GM23248 (cell line): ENCODE results near the gene KIF20B. TPM values are rescaled to one million over a fixed set of nuclear protein-coding genes. Genes with fewer than 3 reads are reported as not detected.

Experiments
- DNase-seq: peaks from one replicate; pipeline ENCODE4 v3.0.0-alpha.2; 2015
- H2AFZ ChIP-seq: fragments of 200-600 bp; sonication (generic); 2 replicates; pipeline ENCODE4 v1.6.1; 2016; ENCODE audit warnings: antibody characterized with exemption
- H3F3A ChIP-seq: fragments of 200-600 bp; sonication (generic); 2 replicates; pipeline ENCODE4 v1.6.1; 2016; ENCODE audit warnings: mild to moderate bottlenecking, antibody characterized with exemption, mixed run types; ENCODE audit not compliant: insufficient read depth
- H3K27ac ChIP-seq: fragments of 200-600 bp; sonication (generic); 2 replicates; pipeline ENCODE4 v1.5.1; 2016; ENCODE audit warnings: mild to moderate bottlenecking
- H3K27me3 ChIP-seq: fragments of 200-600 bp; sonication (generic); replicated peaks from 2 replicates; pipeline ENCODE4 v1.6.1; 2016; ENCODE audit warnings: mild to moderate bottlenecking; ENCODE audit not compliant: insufficient read depth
- H3K36me3 ChIP-seq: fragments of 200-600 bp; sonication (generic); 2 replicates; pipeline ENCODE4 v1.6.1; 2016; ENCODE audit warnings: low read depth, mild to moderate bottlenecking
- H3K4me1 ChIP-seq: fragments of 200-600 bp; sonication (generic); 2 replicates; pipeline ENCODE4 v1.6.1; 2016; ENCODE audit warnings: mild to moderate bottlenecking; ENCODE audit not compliant: insufficient read depth
- H3K4me2 ChIP-seq: fragments of 200-600 bp; sonication (generic); one replicate; pipeline ENCODE4 v1.6.1; 2016; ENCODE audit warnings: mild to moderate bottlenecking; ENCODE audit not compliant: unreplicated experiment
- H3K4me3 ChIP-seq: fragments of 200-600 bp; sonication (generic); 2 replicates; pipeline ENCODE4 v1.5.1; 2016; ENCODE audit warnings: mild to moderate bottlenecking
- H3K79me2 ChIP-seq: fragments of 200-600 bp; sonication (generic); 2 replicates; pipeline ENCODE4 v1.6.1; 2016; ENCODE audit warnings: mild to moderate bottlenecking; ENCODE audit not compliant: insufficient read depth
- H3K9ac ChIP-seq: fragments of 200-600 bp; sonication (generic); 2 replicates; pipeline ENCODE4 v1.6.1; 2016; ENCODE audit warnings: mild to moderate bottlenecking
- H3K9me2 ChIP-seq: fragments of 200-600 bp; sonication (generic); 2 replicates; pipeline ENCODE4 v1.6.1; 2016; ENCODE audit warnings: mixed run types, mild to moderate bottlenecking, moderate library complexity; ENCODE audit not compliant: insufficient read depth
- H3K9me3 ChIP-seq: fragments of 200-600 bp; sonication (generic); one replicate; pipeline ENCODE4 v1.6.1; 2017; ENCODE audit warnings: low read depth
- H4K20me1 ChIP-seq: fragments of 200-600 bp; sonication (generic); 2 replicates; pipeline ENCODE4 v1.6.0; 2016; ENCODE audit not compliant: insufficient read depth
- EZH2 ChIP-seq: fragments of 200-600 bp; sonication (generic); IDR thresholded peaks from 2 replicates; pipeline ENCODE4 v1.6.1; 2018; ENCODE audit warnings: antibody characterized with exemption, mild to moderate bottlenecking; ENCODE audit not compliant: insufficient read depth, poor library complexity, severe bottlenecking
- EZH2phosphoT487 ChIP-seq: fragments of 200-600 bp; sonication (generic); IDR thresholded peaks from 2 replicates; pipeline ENCODE4 v1.6.1; 2018; ENCODE audit warnings: antibody characterized with exemption, moderate library complexity, mild to moderate bottlenecking, low read depth; ENCODE audit not compliant: insufficient read depth
- WGBS, 2 experiments: methylation state at CpG; one replicate each; pipeline ENCODE4 v1.1.6; 2015 to 2017; ENCODE audit warnings: low lambda C conversion rate in 2 of 2, low coverage in 1 of 2; ENCODE audit errors: missing lambda C conversion rate in 2 of 2; 5-methylcytosine and 5-hydroxymethylcytosine counted together
- in situ Hi-C: fragments of 300-500 bp; cut with MboI; formaldehyde crosslinking; loops from 2 replicates; pipeline ENCODE4 v1.15.0; 2020
- polyA plus RNA-seq: library from polyadenylated mRNA; unstranded; fragments of >200 nt; fragmentation: Nextera tagmentation; extraction: Ambion mirVana; gene quantifications from 2 replicates; pipeline ENCODE4 v1.2.1, GENCODE V29; 2016
- total RNA-seq: library from RNA; depleted of rRNA; stranded (reverse); fragments of >200 nt; shearing (Covaris generic); gene quantifications from 2 replicates; pipeline ENCODE4 v1.2.3, GENCODE V29; 2014

The KIF20B gene
- total and polyA plus RNA-seq, 2 experiments from 2014 or later: 8.9 to 17.1 TPM

GRCh38 chr10:89707372-89707771 lies 6.0 kb downstream of the KIF20B start:
- H3F3A ChIP-seq: peaks cover 8% of the 10 kb centered on the region; the same call in 1 of the 2 replicates
- no peak overlapping the region for H3K27ac ChIP-seq
- H4K20me1 ChIP-seq: no peaks in the 10 kb centered on the region
- peaks cover 98% of the 10 kb centered on the region for H3K79me2 ChIP-seq
- no peak for DNase-seq
- H3K9me3 ChIP-seq: no peaks in the 10 kb centered on the region
- in situ Hi-C loops: loop anchor here (25.0 kb wide), 1 partner anchor 295 kb away; the partner anchor contains the start of gene IFIT5
- peak overlapping the region; percentile 78 for H2AFZ ChIP-seq
- H3K9me2 ChIP-seq: no peaks in the 10 kb centered on the region
- H3K36me3 ChIP-seq: no peaks in the 10 kb centered on the region; the same call in 1 of the 2 replicates
- peak overlapping the region; percentile 50 for H3K4me2 ChIP-seq
- no peak overlapping the region for H3K9ac ChIP-seq
- WGBS, 2 experiments: 95 to 100% methylated on average over 1 of the region's 1 CpG
- TF ChIP-seq EZH2: no peak
- no peak for TF ChIP-seq EZH2phosphoT487
- H3K4me1 ChIP-seq: peaks cover 28% of the 10 kb centered on the region
- no peaks in the 10 kb centered on the region for H3K27me3 ChIP-seq
- H3K4me3 ChIP-seq: no peak overlapping the region

- DNase-seq: no peak
- H3K9me2 ChIP-seq: no peaks in the 10 kb centered on the region
- TF ChIP-seq EZH2phosphoT487: no peak
- no peak for TF ChIP-seq EZH2
- H3K9ac ChIP-seq: no peak overlapping the region
- H3K4me2 ChIP-seq: no peak overlapping the region
- H3F3A ChIP-seq: peaks cover 7% of the 10 kb centered on the region; the same call in 1 of the 2 replicates
- peaks cover 75% of the 10 kb centered on the region for H3K79me2 ChIP-seq
- H2AFZ ChIP-seq: peak overlapping the region; percentile 32
- no peaks in the 10 kb centered on the region for H3K9me3 ChIP-seq
- no peak overlapping the region for H3K27ac ChIP-seq
- no peaks in the 10 kb centered on the region for H4K20me1 ChIP-seq
- WGBS, 2 experiments: 97% methylated on average over 3 of the region's 3 CpGs
- H3K4me1 ChIP-seq: peaks cover 15% of the 10 kb centered on the region
- no peak overlapping the region for H3K4me3 ChIP-seq
- in situ Hi-C loops: loop anchor here (25.0 kb wide), 1 partner anchor 298 kb away; the partner anchor contains the start of gene IFIT5
- no peaks in the 10 kb centered on the region; the same call in 1 of the 2 replicates for H3K36me3 ChIP-seq
- no peaks in the 10 kb centered on the region for H3K27me3 ChIP-seq
Measured at GRCh38 chr10:89710753-89711152, 9.4 kb downstream of the KIF20B start.

- Histone ChIP-seq H4K20me1 (no peaks in the 10 kb centered on the region), H3K27ac (no peak overlapping the region), H3K4me3 (no peak overlapping the region), H3K9ac (no peak overlapping the region), H3K36me3 (peaks cover 10% of the 10 kb centered on the region), H3K79me2 (no peaks in the 10 kb centered on the region), H3K4me1 (no peaks in the 10 kb centered on the region), H2AFZ (no peak overlapping the region), H3K9me3 (no peaks in the 10 kb centered on the region), H3K4me2 (no peak overlapping the region), H3F3A (no peaks in the 10 kb centered on the region), H3K27me3 (no peaks in the 10 kb centered on the region), H3K9me2 (no peaks in the 10 kb centered on the region)
- in situ Hi-C loops: no loop called here
- TF ChIP-seq EZH2phosphoT487: no peak
- TF ChIP-seq EZH2: no peak
- no peak for DNase-seq
- 92 to 94% methylated on average over 3 of the region's 3 CpGs for WGBS, 2 experiments
Measured at GRCh38 chr10:89734616-89735015, 33.2 kb downstream of the KIF20B start.

- Histone ChIP-seq H3K9me2 (no peaks in the 10 kb centered on the region), H3K27ac (no peak overlapping the region), H3K79me2 (no peaks in the 10 kb centered on the region), H3K4me1 (0 out of 2 replicates have a peak, but pooled peaks cover 3% of the 10 kb centered on the region), H2AFZ (0 out of 2 replicates have a peak overlapping the region, but pooled peaks have one; percentile 7), H3F3A (no peaks in the 10 kb centered on the region), H3K4me3 (no peak overlapping the region), H3K36me3 (peaks cover 13% of the 10 kb centered on the region), H4K20me1 (no peaks in the 10 kb centered on the region), H3K9me3 (no peaks in the 10 kb centered on the region), H3K9ac (no peak overlapping the region), H3K4me2 (no peak overlapping the region), H3K27me3 (no peaks in the 10 kb centered on the region)
- WGBS, 2 experiments: 95 to 98% methylated on average over 2 of the region's 2 CpGs
- in situ Hi-C loops: no loop called here
- DNase-seq: no peak
- TF ChIP-seq EZH2: no peak
- TF ChIP-seq EZH2phosphoT487: no peak
Measured at GRCh38 chr10:89738551-89739209, 37.3 kb downstream of the KIF20B start.
